Mesodermal cell (in vitro differentiated cells): ENCODE data around the gene SHCBP1.
"Not testable (repeated sequence)": the region's sequence is repeated elsewhere in the genome, so short reads cannot be mapped to it uniquely, and the experiment has no call there.

Source experiments
- H3K27ac ChIP-seq: 2 replicates; pipeline ENCODE4 v1.7.0; 2013; ENCODE audit warnings: mild to moderate bottlenecking, low read depth, low read length, moderate library complexity; ENCODE audit not compliant: severe bottlenecking
- H3K36me3 ChIP-seq: 2 replicates; pipeline ENCODE4 v1.7.1; 2013; ENCODE audit warnings: mild to moderate bottlenecking, low read length, moderate library complexity; ENCODE audit not compliant: control insufficient read depth, insufficient read depth
- H3K4me1 ChIP-seq: one replicate; pipeline ENCODE4 v1.7.1; 2013; ENCODE audit warnings: mild to moderate bottlenecking, low read length; ENCODE audit not compliant: insufficient read depth, control insufficient read depth, poor library complexity, severe bottlenecking
- H3K4me3 ChIP-seq: 2 replicates; pipeline ENCODE4 v1.7.0; 2013; ENCODE audit warnings: low read length, control low read depth, mild to moderate bottlenecking; ENCODE audit not compliant: insufficient read depth, poor library complexity, severe bottlenecking; ENCODE audit errors: extremely low read depth
- H3K9me3 ChIP-seq: 2 replicates; pipeline ENCODE4 v1.7.1; 2013; ENCODE audit warnings: mild to moderate bottlenecking, low read length, moderate library complexity; ENCODE audit not compliant: control insufficient read depth
- WGBS, 2 experiments: methylation state at CpG; one replicate each; pipeline ENCODE4 v1.1.5; 2013; ENCODE audit warnings: missing lambda C conversion rate in 2 of 2; ENCODE audit not compliant: insufficient coverage in 2 of 2; 5-methylcytosine and 5-hydroxymethylcytosine counted together

Gene SHCBP1

GRCh38 chr16:46569231-46569735 is 51.9 kb downstream of the SHCBP1 start:
- Histone ChIP-seq H3K27ac (no peak overlapping the region), H3K4me1 (peaks cover 13% of the 10 kb centered on the region), H3K36me3 (no peaks in the 10 kb centered on the region), H3K4me3 (no peak overlapping the region), H3K9me3 (no peaks in the 10 kb centered on the region)
- WGBS, 2 experiments, result 92 to 93% methylated on average over 15 to 24 of the region's 27 CpGs

GRCh38 chr16:46568472-46569230 is 52.5 kb downstream of the SHCBP1 start:
- H3K4me3 ChIP-seq, result no peak overlapping the region
- H3K9me3 ChIP-seq, result no peaks in the 10 kb centered on the region
- 94 to 95% methylated on average over 36 to 40 of the region's 42 CpGs for WGBS, 2 experiments
- H3K4me1 ChIP-seq, result peaks cover 7% of the 10 kb centered on the region
- H3K27ac ChIP-seq, result no peak overlapping the region
- no peaks in the 10 kb centered on the region for H3K36me3 ChIP-seq

- 83 to 100% methylated on average over 2 to 3 of the region's 3 CpGs for WGBS, 2 experiments
- Histone ChIP-seq H3K4me1 (no peaks in the 10 kb centered on the region), H3K36me3 (no peaks in the 10 kb centered on the region), H3K4me3 (no peak overlapping the region), H3K27ac (no peak overlapping the region), H3K9me3 (no peaks in the 10 kb centered on the region)
Observed at GRCh38 chr16:46562979-46563378, 58.2 kb downstream of the SHCBP1 start.

GRCh38 chr16:46558018-46558417 is 63.2 kb downstream of the SHCBP1 start:
- no peak overlapping the region for H3K27ac ChIP-seq
- H3K36me3 ChIP-seq, result no peaks in the 10 kb centered on the region
- WGBS, 2 experiments, result no CpG with 5 or more reads among the region's 1 CpG
- no peaks in the 10 kb centered on the region for H3K4me1 ChIP-seq
- H3K4me3 ChIP-seq, result no peak overlapping the region
- H3K9me3 ChIP-seq, result no peaks in the 10 kb centered on the region

- 84 to 86% methylated on average over 2 of the region's 3 CpGs for whole genome bisulfite sequencing, 2 experiments
- Histone ChIP-seq H3K9me3 (no peaks in the 10 kb centered on the region), H3K4me3 (no peak overlapping the region), H3K27ac (no peak overlapping the region), H3K36me3 (no peaks in the 10 kb centered on the region), H3K4me1 (no peaks in the 10 kb centered on the region)
Observed at GRCh38 chr16:46555951-46556350, 65.2 kb downstream of the SHCBP1 start.

GRCh38 chr16:46554435-46554834 is 66.7 kb downstream of the SHCBP1 start:
- H3K9me3 ChIP-seq, H3K27ac ChIP-seq, H3K4me1 ChIP-seq, H3K4me3 ChIP-seq, H3K36me3 ChIP-seq: not testable (repeated sequence)
- 6 to 16% methylated on average over 10 to 12 of the region's 14 CpGs for WGBS, 2 experiments

- H3K4me3 ChIP-seq, result no peak overlapping the region
- no peak overlapping the region for H3K27ac ChIP-seq
- H3K36me3 ChIP-seq, result no peaks in the 10 kb centered on the region
- no peaks in the 10 kb centered on the region for H3K4me1 ChIP-seq
- WGBS, 2 experiments, result 40 to 50% methylated on average over 2 of the region's 3 CpGs
- H3K9me3 ChIP-seq, result no peaks in the 10 kb centered on the region
Observed at GRCh38 chr16:46549477-46549876, 71.7 kb downstream of the SHCBP1 start.
